HG03280 (cell line): ENCODE results near the gene CDK11B.

Experiments
- ATAC-seq: cut with Tn5 transposase; IDR thresholded peaks from one replicate; pipeline ENCODE4 v1.9.1; 2021; ENCODE audit warnings: mild to moderate bottlenecking, moderate library complexity; ENCODE audit not compliant: unreplicated experiment

The CDK11B gene

GRCh38 chr1:1617516-1617915 lies 41.3 kb downstream of the CDK11B start:
- no peak for ATAC-seq

GRCh38 chr1:1616838-1617237 lies 42.0 kb downstream of the CDK11B start:
- ATAC-seq: no peak

DNA sequence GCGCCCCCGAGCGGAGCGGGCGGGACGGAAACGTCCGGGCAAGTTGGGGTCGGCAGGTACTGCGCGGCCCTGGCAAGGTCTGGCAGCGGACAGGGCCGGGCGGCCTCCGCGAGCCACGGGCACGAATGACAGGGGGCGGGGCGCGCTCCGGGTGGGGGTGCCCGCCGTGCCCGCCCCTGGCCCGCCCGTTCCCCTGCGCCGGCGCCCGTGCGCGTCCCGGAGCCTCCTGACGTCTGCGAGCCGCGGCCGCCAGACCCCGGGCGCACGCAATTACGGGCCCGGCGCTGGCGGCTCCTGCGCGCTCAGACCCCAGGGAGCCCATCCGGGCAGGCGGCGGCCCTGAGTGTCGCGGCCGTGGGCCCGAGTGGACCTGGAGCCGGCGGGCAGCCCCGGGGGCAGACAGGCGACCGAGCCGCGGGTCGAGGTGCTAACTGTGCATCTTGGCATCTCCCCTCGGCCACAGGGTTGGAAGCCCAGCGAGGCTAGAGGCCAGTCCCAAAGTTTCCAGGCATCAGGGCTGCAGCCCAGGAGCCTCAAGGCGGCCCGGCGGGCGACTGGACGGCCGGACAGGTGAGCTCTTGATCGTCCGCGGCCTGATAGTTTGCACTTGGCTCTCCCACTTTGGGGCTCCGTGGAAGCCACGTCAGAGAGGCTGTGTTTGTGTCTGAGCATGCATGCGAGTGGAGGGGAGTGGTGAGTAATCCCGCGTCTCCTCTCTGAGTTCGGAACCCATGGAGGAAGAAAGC lies 42.6 kb downstream of the CDK11B start:
- peak; percentile 22 for ATAC-seq

DNA sequence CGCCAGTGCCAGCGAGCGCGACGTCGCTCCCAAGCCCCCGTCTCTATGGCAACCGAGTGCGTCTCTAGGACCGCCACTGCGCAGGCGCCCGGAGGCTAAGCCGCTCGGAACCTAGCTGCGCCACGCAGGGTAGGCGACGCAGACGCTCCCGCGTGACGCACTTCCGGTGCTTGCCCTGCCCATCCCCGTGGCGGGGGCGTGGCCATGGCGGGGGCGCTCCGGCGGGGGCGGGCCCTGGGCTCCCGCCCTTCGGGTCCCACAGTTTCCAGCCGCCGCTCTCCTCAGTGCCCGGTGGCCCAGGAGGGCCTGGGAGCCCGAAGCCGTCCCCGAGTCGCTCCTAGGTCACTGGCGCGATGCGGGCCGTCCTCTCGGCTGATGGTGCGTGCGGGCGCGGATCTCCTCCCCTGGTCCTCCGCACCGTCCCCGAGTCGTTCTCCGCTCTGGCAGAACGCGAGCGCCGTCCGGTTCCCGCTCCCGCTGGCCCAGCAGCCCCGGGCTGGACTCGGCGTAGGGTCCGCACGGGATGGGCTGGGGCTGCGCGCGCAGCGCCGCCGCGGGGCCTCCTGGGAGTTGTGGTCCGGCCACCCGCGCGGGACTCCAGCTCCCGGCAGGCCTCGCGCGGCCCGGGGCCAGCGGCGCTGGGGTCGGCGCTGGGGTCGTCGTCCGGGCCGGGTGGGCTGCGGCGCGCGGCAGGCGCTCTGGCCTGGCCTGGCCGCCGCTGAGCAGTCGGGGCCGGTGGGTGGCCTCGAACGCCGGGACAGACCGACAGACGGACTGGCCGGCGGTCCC lies 43.4 kb downstream of the CDK11B start, which contains the start of gene MIB2:
TSS of gene MIB2 (plus strand) at position 245 of the 789 bp plus-strand sequence. CDS start 7,953 bp downstream, outside the sequence.
- peak; percentile 77 for ATAC-seq

DNA sequence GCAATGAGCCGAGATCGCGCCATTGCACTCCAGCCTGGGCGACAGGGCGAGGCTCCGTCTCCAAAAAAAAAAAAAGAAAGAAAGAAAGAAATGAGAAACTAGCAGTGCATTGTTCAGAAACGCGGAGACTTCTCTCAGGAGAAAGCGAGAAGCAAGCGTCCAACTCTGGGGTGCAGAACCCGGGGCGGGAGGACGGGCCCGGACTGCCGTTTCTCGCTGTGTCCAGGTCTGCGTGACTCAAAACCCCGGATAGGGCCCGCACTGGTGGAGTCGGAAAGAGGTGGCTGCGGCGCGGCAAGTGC lies 43.9 kb downstream of the CDK11B start:
- ATAC-seq: no peak

DNA sequence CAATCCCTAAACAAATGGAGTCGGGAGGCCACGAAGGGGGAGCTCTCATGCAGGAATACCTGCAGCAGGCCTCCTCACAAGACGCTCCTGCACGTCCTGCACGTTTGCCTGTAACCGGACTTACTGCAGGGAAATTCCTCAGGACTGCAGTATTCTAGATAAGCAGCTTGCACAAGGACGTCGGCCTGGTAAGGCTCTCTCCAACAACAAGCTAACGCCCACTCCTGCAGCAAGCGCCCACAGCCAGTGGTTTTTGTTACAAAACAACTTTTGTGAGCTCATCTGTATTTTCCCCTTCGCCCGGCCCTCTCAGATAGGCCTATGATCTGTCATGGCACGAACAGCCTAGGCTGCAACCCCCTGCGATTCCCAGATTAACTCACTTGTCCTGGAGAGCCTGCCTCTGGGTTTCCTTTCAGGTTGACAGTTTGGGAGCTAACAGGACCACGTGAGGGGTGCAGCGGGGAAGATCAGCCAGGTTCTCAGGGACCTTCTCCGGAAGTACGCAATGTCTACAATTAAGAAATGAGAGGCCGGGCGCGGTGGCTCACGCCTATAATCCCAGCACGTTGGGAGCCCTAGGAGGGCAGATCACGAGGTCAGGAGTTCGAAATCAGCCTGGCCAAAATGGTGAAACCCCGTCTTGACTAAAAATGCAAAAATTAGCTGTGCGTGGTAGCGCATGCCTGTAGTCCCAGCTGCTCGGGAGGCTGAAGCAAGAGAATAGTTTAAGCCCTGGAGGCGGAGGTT lies 44.4 kb downstream of the CDK11B start:
- ATAC-seq: no peak

- ATAC-seq: no peak
Observed at GRCh38 chr1:1613509-1614082, 45.2 kb downstream of the CDK11B start.

DNA sequence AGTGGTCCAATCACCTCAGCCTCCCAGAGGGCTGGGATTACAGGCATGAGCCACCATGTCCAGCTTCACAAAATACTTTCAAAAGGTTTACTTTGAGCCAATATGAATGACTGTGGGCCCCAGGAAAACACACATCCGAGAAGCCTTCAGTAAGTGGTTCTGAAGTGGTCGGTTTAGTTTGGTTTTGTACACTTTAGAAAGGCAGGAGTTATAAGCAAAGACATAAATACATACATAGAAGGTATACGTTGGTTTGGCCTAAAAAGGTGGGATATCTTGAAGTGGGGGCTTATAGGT lies 46.8 kb downstream of the CDK11B start:
- no peak for ATAC-seq

DNA sequence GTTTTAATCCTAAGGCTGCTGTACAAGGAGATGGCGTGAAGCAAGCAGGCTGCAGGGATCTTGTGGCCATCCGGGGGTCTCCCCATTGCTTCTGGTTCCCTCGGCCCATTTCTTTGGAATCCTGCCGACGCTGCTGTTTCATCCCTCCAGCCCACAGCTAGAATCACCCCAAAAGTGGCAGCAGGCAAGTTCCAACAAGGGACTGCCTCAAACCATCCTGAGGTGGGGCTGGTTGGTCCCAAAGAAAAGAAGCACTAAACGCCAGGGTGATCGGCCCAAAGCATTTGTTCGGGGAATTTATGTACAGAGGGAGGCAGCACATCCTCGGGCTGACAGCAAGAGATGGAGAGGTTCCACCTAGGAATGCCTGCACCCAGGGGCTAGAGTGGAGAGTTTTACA lies 48.0 kb downstream of the CDK11B start:
- no peak for ATAC-seq

DNA sequence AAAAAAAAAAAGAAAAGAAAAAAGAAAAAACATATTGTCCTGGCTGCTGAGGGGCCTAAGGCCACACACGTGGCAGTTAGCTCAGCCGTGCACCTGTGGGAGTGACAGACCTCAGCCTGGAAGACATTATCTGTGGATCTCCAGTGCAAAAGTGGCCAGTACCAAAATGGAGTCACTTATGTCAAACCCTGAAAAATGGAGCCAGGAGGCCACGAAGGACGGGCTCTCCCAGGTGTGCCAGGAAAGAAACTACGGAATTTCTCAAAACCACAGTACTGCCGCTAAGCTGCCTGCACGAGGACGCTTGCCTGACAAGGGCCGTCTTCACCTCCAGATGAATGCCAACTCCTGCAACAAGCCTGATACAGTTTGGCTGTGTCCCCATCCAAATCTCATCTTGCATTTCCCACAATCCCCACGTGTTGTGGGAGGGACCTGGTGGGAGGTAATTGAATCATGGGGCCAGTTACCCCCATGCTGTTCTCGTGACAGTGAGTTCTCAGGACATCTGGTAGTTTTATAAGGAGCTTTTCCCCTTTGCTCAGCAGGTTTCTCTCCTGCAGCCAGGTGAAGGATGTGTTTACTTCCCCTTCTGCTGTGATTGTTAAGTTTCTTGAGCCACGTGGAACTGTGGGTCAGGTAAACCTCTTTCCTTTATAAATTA lies 48.9 kb downstream of the CDK11B start:
- no peak for ATAC-seq

GRCh38 chr1:1606232-1606631 lies 52.6 kb downstream of the CDK11B start:
- no peak for ATAC-seq

DNA sequence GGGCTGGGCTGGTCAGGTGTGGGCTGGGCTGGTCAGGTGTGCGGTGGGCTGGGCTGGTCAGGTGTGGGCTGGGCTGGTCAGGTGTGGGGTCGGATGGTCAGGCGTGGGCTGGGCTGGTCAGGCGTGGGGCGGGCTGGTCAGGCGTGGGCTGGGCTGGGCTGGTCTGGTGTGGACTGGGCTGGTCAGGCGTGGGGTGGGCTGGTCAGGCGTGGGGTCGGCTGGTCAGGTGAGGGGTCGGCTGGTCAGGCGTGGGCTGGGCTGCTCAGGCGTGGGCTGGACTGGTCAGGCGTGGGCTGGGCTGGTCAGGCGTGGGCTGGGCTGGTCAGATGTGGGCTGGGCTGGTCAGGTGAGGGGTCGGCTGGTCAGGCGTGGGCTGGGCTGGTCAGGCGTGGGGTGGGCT lies 53.1 kb downstream of the CDK11B start:
- no peak for ATAC-seq

- no peak for ATAC-seq
Observed at GRCh38 chr1:1605034-1605591, 53.7 kb downstream of the CDK11B start.

DNA sequence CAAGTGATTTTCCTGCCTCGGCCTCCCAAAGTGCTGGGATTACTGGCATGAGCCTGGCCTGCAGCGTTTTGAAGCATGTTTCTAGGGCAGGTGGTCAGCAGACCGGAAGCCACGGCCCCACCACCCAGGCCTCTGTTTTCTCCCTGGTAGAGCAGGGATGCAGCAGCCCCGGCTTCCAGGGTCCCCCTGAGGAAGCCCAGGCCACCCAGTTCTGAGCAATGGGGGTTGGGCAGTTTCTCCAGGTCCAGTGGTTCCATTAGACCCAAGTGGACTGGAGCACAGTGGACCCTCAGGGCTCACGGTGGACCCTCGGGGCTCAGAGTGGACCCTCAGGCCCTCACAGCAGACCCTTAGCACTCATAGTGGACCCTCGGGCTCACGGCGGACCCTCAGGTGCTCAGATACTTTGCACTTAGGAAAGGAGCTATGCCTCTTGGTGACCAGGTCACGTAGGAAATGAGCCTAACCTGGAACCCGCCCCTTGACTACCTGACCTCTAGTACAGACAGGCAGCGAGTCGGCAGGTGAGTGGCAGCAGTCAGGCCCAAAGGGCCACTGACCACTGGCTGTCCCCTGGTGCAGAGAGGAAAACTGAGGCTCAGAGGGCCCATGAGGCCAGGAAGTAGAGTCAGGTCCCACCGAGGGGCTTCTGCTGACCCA lies 54.3 kb downstream of the CDK11B start:
- no peak for ATAC-seq

- ATAC-seq: no peak
Observed at GRCh38 chr1:1603671-1604373, 55.0 kb downstream of the CDK11B start.

DNA sequence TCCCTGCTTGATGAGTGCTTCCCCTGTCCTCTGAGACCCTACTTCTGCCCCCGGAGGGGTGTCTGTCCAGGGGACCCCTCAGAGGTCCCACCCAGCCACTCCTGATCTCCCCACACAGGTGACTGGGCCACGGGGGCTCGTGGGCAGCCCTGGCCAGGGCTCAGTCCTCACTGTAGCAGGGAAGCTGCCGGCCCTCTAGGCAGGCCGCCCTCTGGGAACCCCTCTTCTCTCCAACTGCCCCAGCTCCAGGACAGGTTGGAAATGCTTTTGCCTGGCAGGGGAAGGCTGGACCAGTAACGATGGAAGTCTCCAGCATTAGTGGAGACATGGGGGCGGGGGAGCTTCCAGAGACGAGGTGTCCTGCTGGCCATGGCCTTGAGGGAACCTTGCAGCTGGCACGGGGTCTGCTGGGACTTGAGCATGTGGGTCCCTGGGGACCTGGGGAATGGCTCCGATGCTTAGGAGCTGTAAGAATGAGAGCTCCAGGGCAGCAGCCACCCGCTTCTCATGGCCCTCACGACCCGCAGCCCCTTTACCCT lies 55.8 kb downstream of the CDK11B start:
- no peak for ATAC-seq

DNA sequence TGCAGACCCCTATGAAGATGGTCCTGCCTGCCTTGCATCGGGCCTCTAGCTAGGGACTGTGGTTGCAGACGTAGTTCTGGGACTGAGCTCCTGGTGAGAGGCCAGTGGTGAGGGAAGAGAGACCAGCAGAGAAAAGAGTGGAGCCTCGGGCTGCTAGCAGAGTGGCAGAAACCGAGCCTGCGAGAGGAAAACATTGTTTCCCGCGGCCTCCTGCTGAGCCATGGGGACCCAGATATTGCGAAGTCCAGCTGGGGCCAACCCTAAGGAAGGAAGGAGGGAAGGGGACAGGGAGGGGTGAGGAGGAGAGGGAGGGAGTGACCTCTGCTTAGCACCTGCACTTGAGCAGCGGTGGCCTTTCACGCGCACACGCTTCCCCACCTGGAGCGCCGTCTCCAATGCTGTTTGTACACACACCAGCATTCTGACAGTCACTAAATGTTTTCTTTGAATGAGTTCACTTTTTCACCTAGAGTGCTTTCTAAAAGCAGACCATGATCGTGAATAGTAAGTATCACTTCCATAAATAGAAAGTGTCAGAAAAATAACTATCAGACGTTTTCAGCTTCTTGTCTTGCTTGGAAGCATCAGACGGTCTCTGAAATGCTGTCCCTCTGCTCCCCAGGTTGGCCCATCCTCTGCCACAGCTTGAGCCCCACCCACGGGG lies 56.4 kb downstream of the CDK11B start:
- ATAC-seq: no peak

DNA sequence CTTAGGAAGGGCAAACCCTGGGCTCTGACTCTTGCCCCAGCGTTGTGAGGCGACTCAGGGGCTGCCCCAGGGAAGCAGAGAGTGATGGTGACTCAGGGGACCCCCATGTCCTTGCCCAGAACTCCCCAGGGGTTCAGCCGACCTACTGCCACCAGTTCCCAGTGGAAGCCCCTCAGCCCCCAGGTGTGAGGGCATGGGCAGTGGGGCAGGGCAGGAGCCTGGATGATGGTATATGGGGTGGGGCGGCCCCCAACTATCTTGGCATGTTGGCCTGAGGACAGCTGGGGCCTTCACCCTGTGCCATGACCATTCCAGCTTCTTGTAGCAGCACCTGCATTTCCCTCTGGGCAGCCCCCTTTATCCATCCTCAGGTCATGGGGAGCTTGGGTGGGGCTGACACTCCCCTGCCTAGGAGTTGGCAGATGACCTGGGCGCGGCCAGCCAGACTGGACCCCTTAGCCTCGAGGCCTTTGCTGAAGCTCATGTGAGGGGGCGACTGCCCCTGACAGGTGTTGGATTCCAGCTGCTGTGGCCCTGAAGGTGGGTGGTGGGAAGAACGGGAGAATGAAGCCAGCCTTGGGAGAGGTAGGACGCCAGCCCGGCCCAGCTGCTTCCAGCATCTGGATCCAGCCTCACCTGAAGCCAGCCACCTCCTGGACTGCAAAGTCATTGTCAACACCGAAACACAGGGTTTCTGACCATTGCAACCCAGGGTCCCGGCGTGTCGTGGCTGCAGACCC lies 57.1 kb downstream of the CDK11B start:
- no peak for ATAC-seq
